K562 (cell line): ENCODE data around the gene ENKUR. TPM values are rescaled to one million over a fixed set of nuclear protein-coding genes. Genes with fewer than 3 reads are reported as not detected.

Experiments
- CBFA2T3 ChIP-seq: fragments of 450-650 bp; IDR thresholded peaks from 2 replicates; pipeline ENCODE4 v1.6.1; 2017
- DPF2 ChIP-seq: fragments of 450-650 bp; IDR thresholded peaks from 2 replicates; pipeline ENCODE4 v1.6.1; 2016
- GABPB1 ChIP-seq: sonication (generic); formaldehyde crosslinking; IDR thresholded peaks from 2 replicates; pipeline ENCODE4 v1.8.0; 2022; ENCODE audit warnings: mild to moderate bottlenecking, missing genetic modification reagents
- MLX ChIP-seq, 2 experiments: fragments of 450-650 bp in 1 of 2; sonication (generic) in 1 of 2; formaldehyde crosslinking; conservative IDR thresholded peaks; 2 replicates each; pipeline versions ENCODE4 v1.4.0 to v1.8.1; 2020 to 2022; ENCODE audit warnings: mild to moderate bottlenecking in 1 of 2, missing genetic modification reagents in 1 of 2
- RBBP5 ChIP-seq: fragments of 200-600 bp; sonication (generic); IDR thresholded peaks from 2 replicates; pipeline ENCODE4 v1.6.1; 2012; ENCODE audit warnings: borderline replicate concordance, mild to moderate bottlenecking, low read length, control low read depth, inconsistent platforms; ENCODE audit not compliant: insufficient read depth, poor library complexity, severe bottlenecking
- ZBTB7A ChIP-seq: IDR thresholded peaks from 2 replicates; pipeline ENCODE4 v1.6.1; 2011; ENCODE audit warnings: low read depth, mild to moderate bottlenecking, low read length, moderate library complexity, borderline replicate concordance; ENCODE audit not compliant: control insufficient read depth
- ZNF124 ChIP-seq: sonication (generic); formaldehyde crosslinking; IDR thresholded peaks from 2 replicates; pipeline ENCODE4 v1.8.1; 2022; ENCODE audit warnings: missing genetic modification reagents
- ZNF395 ChIP-seq: fragments of 200-800 bp; sonication (Bioruptor generic); IDR thresholded peaks from 2 replicates; pipeline ENCODE4 v1.6.1; 2017; ENCODE audit warnings: missing genetic modification characterization, missing compliant biosample characterization
- ZNF785 ChIP-seq: fragments of 250-450 bp; sonication (Bioruptor Pico); IDR thresholded peaks from 2 replicates; pipeline ENCODE4 v1.4.0; 2020; ENCODE audit warnings: mild to moderate bottlenecking
- polyA plus RNA-seq, 8 experiments: library from polyadenylated mRNA; depleted of rRNA in 4 of 8; stranded (reverse) in 5 of 8; unstranded in 3 of 8; fragments of >200 nt; fragmentation: Nextera tagmentation in 2 of 8; fragmentation: Illumina TruSeq in 1 of 8; extraction: Ambion mirVana in 2 of 8; extraction: Trizol in 1 of 8; gene quantifications; 2 replicates each; pipeline versions ENCODE4 v1.2.1 to v1.2.3, GENCODE V29; 2011 to 2014; ENCODE audit warnings: inconsistent platforms in 1 of 8, missing spikeins in 1 of 8
- total RNA-seq, 7 experiments: library from RNA; depleted of rRNA in 6 of 7; stranded (reverse); fragments of >200 nt in 6 of 7; fragmentation: Illumina TruSeq in 2 of 7; extraction: Trizol in 2 of 7; gene quantifications; 2 replicates each; pipeline versions ENCODE4 v1.2.1 to v1.2.3, GENCODE V29; 2011 to 2021; ENCODE audit warnings: low replicate concordance in 1 of 7
- TF ChIP-seq, protein P1 (sequence below), 2 experiments: fragments of 450-650 bp in 1 of 2; sonication (generic) in 1 of 2; formaldehyde crosslinking in 1 of 2; IDR thresholded peaks; 2 replicates each; pipeline versions ENCODE4 v1.7.1 to v1.9.0; 2016 to 2022; ENCODE audit warnings: inconsistent platforms in 1 of 2, mild to moderate bottlenecking in 1 of 2, missing genetic modification reagents in 1 of 2
- TF ChIP-seq, protein P2 (sequence below): fragments of 450-650 bp; formaldehyde crosslinking; IDR thresholded peaks from 2 replicates; pipeline ENCODE4 v1.4.0; 2022; ENCODE audit warnings: missing genetic modification characterization

ENKUR gene
- total and polyA plus RNA-seq, 9 of the 15 experiments (the other 6 are each of a cell fraction or from before 2014, with no cell fraction given), result 0.06 to 0.46 (median 0.20) TPM

- TF ChIP-seq, protein P1, sequence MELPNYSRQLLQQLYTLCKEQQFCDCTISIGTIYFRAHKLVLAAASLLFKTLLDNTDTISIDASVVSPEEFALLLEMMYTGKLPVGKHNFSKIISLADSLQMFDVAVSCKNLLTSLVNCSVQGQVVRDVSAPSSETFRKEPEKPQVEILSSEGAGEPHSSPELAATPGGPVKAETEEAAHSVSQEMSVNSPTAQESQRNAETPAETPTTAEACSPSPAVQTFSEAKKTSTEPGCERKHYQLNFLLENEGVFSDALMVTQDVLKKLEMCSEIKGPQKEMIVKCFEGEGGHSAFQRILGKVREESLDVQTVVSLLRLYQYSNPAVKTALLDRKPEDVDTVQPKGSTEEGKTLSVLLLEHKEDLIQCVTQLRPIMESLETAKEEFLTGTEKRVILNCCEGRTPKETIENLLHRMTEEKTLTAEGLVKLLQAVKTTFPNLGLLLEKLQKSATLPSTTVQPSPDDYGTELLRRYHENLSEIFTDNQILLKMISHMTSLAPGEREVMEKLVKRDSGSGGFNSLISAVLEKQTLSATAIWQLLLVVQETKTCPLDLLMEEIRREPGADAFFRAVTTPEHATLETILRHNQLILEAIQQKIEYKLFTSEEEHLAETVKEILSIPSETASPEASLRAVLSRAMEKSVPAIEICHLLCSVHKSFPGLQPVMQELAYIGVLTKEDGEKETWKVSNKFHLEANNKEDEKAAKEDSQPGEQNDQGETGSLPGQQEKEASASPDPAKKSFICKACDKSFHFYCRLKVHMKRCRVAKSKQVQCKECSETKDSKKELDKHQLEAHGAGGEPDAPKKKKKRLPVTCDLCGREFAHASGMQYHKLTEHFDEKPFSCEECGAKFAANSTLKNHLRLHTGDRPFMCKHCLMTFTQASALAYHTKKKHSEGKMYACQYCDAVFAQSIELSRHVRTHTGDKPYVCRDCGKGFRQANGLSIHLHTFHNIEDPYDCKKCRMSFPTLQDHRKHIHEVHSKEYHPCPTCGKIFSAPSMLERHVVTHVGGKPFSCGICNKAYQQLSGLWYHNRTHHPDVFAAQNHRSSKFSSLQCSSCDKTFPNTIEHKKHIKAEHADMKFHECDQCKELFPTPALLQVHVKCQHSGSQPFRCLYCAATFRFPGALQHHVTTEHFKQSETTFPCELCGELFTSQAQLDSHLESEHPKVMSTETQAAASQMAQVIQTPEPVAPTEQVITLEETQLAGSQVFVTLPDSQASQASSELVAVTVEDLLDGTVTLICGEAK (IDR thresholded peaks at IDR 0.05), result 0 out of 2 replicates have a peak, but pooled peaks have one; percentile 19
- TF ChIP-seq, protein P1 (CRISPR knock-in tag; IDR thresholded peaks at IDR 0.05), result no peak
- 0 out of 4 replicates have a peak, but pooled peaks of 1 of the 2 experiments have one; percentile 60 for TF ChIP-seq MLX (CRISPR knock-in tag; conservative IDR thresholded peaks at IDR 0.05)
- peak; percentile 61 for TF ChIP-seq CBFA2T3
- TF ChIP-seq ZNF124 (CRISPR knock-in tag), result no peak
- TF ChIP-seq, protein P2, sequence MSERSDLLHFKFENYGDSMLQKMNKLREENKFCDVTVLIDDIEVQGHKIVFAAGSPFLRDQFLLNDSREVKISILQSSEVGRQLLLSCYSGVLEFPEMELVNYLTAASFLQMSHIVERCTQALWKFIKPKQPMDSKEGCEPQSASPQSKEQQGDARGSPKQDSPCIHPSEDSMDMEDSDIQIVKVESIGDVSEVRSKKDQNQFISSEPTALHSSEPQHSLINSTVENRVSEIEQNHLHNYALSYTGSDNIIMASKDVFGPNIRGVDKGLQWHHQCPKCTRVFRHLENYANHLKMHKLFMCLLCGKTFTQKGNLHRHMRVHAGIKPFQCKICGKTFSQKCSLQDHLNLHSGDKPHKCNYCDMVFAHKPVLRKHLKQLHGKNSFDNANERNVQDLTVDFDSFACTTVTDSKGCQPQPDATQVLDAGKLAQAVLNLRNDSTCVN (CRISPR knock-in tag), result peak; percentile 91; the same call in 1 of the 2 replicates
- peak; percentile 57 for TF ChIP-seq DPF2
- no peak for TF ChIP-seq GABPB1 (CRISPR knock-in tag)
- TF ChIP-seq ZNF785 (CRISPR knock-in tag), result no peak
- peak; percentile 74 for TF ChIP-seq RBBP5
- peak; percentile 98 for TF ChIP-seq ZBTB7A
- peak; percentile 53; the same call in 1 of the 2 replicates for TF ChIP-seq ZNF395 (CRISPR knock-in tag)
Observed at GRCh38 chr10:24952707-24953645, 63.0 kb downstream of the ENKUR start (continued).
